HepG2 (cell line): ENCODE results near the gene MKNK1.

Source experiments
- CBFB ChIP-seq: sonication (generic); formaldehyde crosslinking; IDR thresholded peaks from 2 replicates; pipeline ENCODE4 v1.4.0; 2020; ENCODE audit warnings: missing genetic modification reagents
- EZH2 ChIP-seq: conservative IDR thresholded peaks from 2 replicates; pipeline ENCODE4 v1.6.1; 2012; ENCODE audit warnings: mild to moderate bottlenecking, low read depth, low read length, moderate library complexity
- HOXA9 ChIP-seq: sonication (generic); formaldehyde crosslinking; IDR thresholded peaks from 2 replicates; pipeline ENCODE4 v1.8.1; 2022; ENCODE audit warnings: missing genetic modification reagents, mild to moderate bottlenecking, moderate library complexity, borderline replicate concordance
- PATZ1 ChIP-seq: sonication (generic); formaldehyde crosslinking; IDR thresholded peaks from 2 replicates; pipeline ENCODE4 v1.4.0; 2020; ENCODE audit warnings: missing genetic modification reagents
- PTBP1 ChIP-seq: fragments of 200-400 bp; formaldehyde crosslinking; IDR thresholded peaks from 2 replicates; pipeline ENCODE4 v1.6.1; 2018; ENCODE audit warnings: low read length, low read depth; ENCODE audit not compliant: poor library complexity, severe bottlenecking
- SETDB1 ChIP-seq: sonication (generic); formaldehyde crosslinking; IDR thresholded peaks from 2 replicates; pipeline ENCODE4 v1.5.1; 2020; ENCODE audit warnings: missing genetic modification reagents, mild to moderate bottlenecking, borderline replicate concordance
- SNAPC5 ChIP-seq: sonication (generic); formaldehyde crosslinking; IDR thresholded peaks from 2 replicates; pipeline ENCODE4 v1.8.1; 2023; ENCODE audit warnings: mild to moderate bottlenecking, missing genetic modification reagents, borderline replicate concordance
- TAF15 ChIP-seq: fragments of 200-400 bp; formaldehyde crosslinking; IDR thresholded peaks from one replicate; pipeline ENCODE4 v1.6.1; 2018; ENCODE audit warnings: mild to moderate bottlenecking, low read depth, low read length; ENCODE audit not compliant: poor library complexity, severe bottlenecking
- U2AF1 ChIP-seq: fragments of 200-400 bp; formaldehyde crosslinking; optimal IDR thresholded peaks from 2 replicates; pipeline ENCODE3; 2017; ENCODE audit warnings: mild to moderate bottlenecking, low read depth, low read length
- ZNF407 ChIP-seq: sonication (generic); formaldehyde crosslinking; IDR thresholded peaks from one replicate; pipeline ENCODE4 v1.5.1; 2020; ENCODE audit warnings: mild to moderate bottlenecking, missing genetic modification reagents; ENCODE audit errors: not compliant biosample characterization
- ZNF660 ChIP-seq: sonication (generic); formaldehyde crosslinking; IDR thresholded peaks from 2 replicates; pipeline ENCODE4 v1.5.1; 2020; ENCODE audit warnings: mild to moderate bottlenecking, low read depth, missing genetic modification reagents, borderline replicate concordance

- no peak for TF ChIP-seq EZH2
- TF ChIP-seq PTBP1: no peak
- TF ChIP-seq U2AF1: no peak
- TF ChIP-seq HOXA9 (CRISPR knock-in tag): no peak
- no peak for TF ChIP-seq SNAPC5 (CRISPR knock-in tag)
- TF ChIP-seq ZNF660 (CRISPR knock-in tag): no peak
- TF ChIP-seq CBFB (CRISPR knock-in tag): no peak
- no peak for TF ChIP-seq TAF15
- no peak for TF ChIP-seq PATZ1 (CRISPR knock-in tag)
- TF ChIP-seq SETDB1: no peak
- TF ChIP-seq ZNF407: no peak
Measured at GRCh38 chr1:46637444-46638083, 33.5 kb upstream of the MKNK1 start.
